ENCODE results near the gene C1orf105. TPM values are rescaled to one million over a fixed set of nuclear protein-coding genes. Genes with fewer than 3 reads are reported as not detected.

The C1orf105 gene
- total and polyA plus RNA-seq, 2 of the 8 experiments (the other 6 are each of a cell fraction or from before 2014, with no cell fraction given) = not detected

GRCh38 chr1:172381946-172382345 is 38.5 kb upstream of the C1orf105 start:
- Histone ChIP-seq H3K9ac (replicated peaks in 1 of 4; ENCODE audit: extremely low read depth in 1 of 4, low read depth in 3 of 4, low read length in 3 of 4) (no peak overlapping the region), H3K14ac (ENCODE audit: insufficient read length) (no peak overlapping the region), H4K5ac (ENCODE audit: insufficient read length, low read depth, low read length) (no peak overlapping the region), H3K4me3 (ENCODE audit: extremely low read depth in 1 of 4, insufficient read depth in 2 of 4, low read depth in 3 of 4, low read length in 4 of 4) (no peak overlapping the region), H4K20me1 (replicated peaks in 1 of 2; ENCODE audit: control insufficient read depth in 1 of 2, insufficient read depth in 2 of 2, low read length in 2 of 2) (no peaks in the 10 kb centered on the region), H3K9me3 (ENCODE audit: insufficient read depth in 2 of 2, low read depth in 1 of 2, low read length in 1 of 2) (no peaks in the 10 kb centered on the region), H3K56ac (replicated peaks; ENCODE audit: insufficient read length, low read depth, low read length) (no peak overlapping the region), H3K23me2 (ENCODE audit: low read depth, low read length) (no peaks in the 10 kb centered on the region), H3K79me1 (ENCODE audit: low read depth, low read length) (no peaks in the 10 kb centered on the region), H3K27me3 (replicated peaks in 1 of 4; ENCODE audit: control insufficient read depth in 3 of 4, extremely low read depth in 1 of 4, insufficient read depth in 3 of 4, low read length in 3 of 4) (peaks cover 0 to 1% (median 0%) of the 10 kb centered on the region in 4 experiments; a peak in 1 of 7 replicates), H3K18ac (ENCODE audit: extremely low read depth, low read length) (no peak overlapping the region), H3K23ac (ENCODE audit: insufficient read length) (no peak overlapping the region), H3K4ac (replicated peaks; ENCODE audit: insufficient read length, low read depth, low read length) (no peak overlapping the region), H2BK120ac (replicated peaks; ENCODE audit: low read depth, low read length) (no peak overlapping the region), H2BK12ac (ENCODE audit: low read depth, low read length) (no peak overlapping the region), H4K8ac (ENCODE audit: extremely low read depth, insufficient read depth, low read length) (no peak overlapping the region), H3K36me3 (ENCODE audit: control insufficient read depth in 2 of 4, insufficient read depth in 4 of 4, low read length in 3 of 4) (no peaks in the 10 kb centered on the region), H3K4me1 (replicated peaks in 1 of 4; ENCODE audit: control insufficient read depth in 3 of 4, insufficient read depth in 4 of 4, low read length in 3 of 4) (peaks cover 0 to 7% (median 3%) of the 10 kb centered on the region in 4 experiments; a peak in 5 of 7 replicates), H3K4me2 (ENCODE audit: insufficient read depth in 1 of 2, low read depth in 2 of 2, low read length in 2 of 2) (no peak overlapping the region), H4K91ac (replicated peaks; ENCODE audit: insufficient read length, low read length) (no peak overlapping the region), H2BK5ac (ENCODE audit: low read depth, low read length) (no peak overlapping the region), H2BK20ac (ENCODE audit: low read length) (no peak overlapping the region), H2AFZ (ENCODE audit: low read length) (no peak overlapping the region), H3K27ac (ENCODE audit: low read depth, low read length) (no peak overlapping the region), H2BK15ac (ENCODE audit: low read length) (no peak overlapping the region), H3K79me2 (ENCODE audit: control insufficient read depth in 1 of 2, insufficient read depth in 2 of 2, low read length in 2 of 2) (no peaks in the 10 kb centered on the region), H2AK5ac (ENCODE audit: low read depth, low read length) (no peak overlapping the region)
- FAIRE-seq (no peak), DNase-seq (ENCODE audit: low read depth in 1 of 2, low spot score in 2 of 2) (no peak)
- ChIA-PET POLR2A (ENCODE audit: partially characterized antibody) (no interaction called here), CTCF (ENCODE audit: partially characterized antibody) (interaction anchor here (0.7 to 1.2 kb wide), 2 partner anchors 8 to 247 kb away, joined by 3 read pairs; no protein-coding TSS in a partner anchor)
- WGBS, 2 experiments (ENCODE audit: extremely low coverage in 1 of 2, insufficient coverage in 1 of 2, insufficient read length in 1 of 2, insufficient replicate concordance in 2 of 2, low coverage in 1 of 2, low lambda C conversion rate in 2 of 2, missing lambda C conversion rate in 1 of 2) = 87% methylated on average over 2 of the region's 2 CpGs; no CpG with 5 or more reads in 1 of the 2 experiments
- TF ChIP-seq POU5F1 (IDR thresholded peaks at IDR 0.05; ENCODE audit: low read depth, low read length) (no peak), TBP (IDR thresholded peaks at IDR 0.05; ENCODE audit: low read depth, low read length) (no peak), CTBP2 (IDR thresholded peaks at IDR 0.05; ENCODE audit: borderline replicate concordance, insufficient read depth, insufficient read length, low read length) (no peak), FOSL1 (IDR thresholded peaks at IDR 0.05; ENCODE audit: insufficient read depth, low read depth, low read length) (no peak), KDM4A (IDR thresholded peaks at IDR 0.05; ENCODE audit: low read depth, low read length, severe bottlenecking) (no peak), ATF2 (IDR thresholded peaks at IDR 0.05; ENCODE audit: low read length) (no peak), EGR1 (IDR thresholded peaks at IDR 0.05; ENCODE audit: borderline replicate concordance, low read depth, low read length) (no peak), EP300 (IDR thresholded peaks at IDR 0.05; ENCODE audit: borderline replicate concordance in 1 of 2, low read depth in 2 of 2, low read length in 2 of 2) (no peak), RNF2 (IDR thresholded peaks at IDR 0.05; ENCODE audit: borderline replicate concordance, low read depth, low read length, missing control alignments, poor library complexity, severe bottlenecking) (no peak), ZNF274 (IDR thresholded peaks at IDR 0.05; ENCODE audit: borderline replicate concordance, extremely low read depth, low read length) (no peak), E2F6 (IDR thresholded peaks at IDR 0.05) (no peak)
